ENCODE measurements around the gene SCFD1.
A peak's percentile ranks its signal among the peaks of the same experiment; 100 is the strongest.

SCFD1 gene

DNA sequence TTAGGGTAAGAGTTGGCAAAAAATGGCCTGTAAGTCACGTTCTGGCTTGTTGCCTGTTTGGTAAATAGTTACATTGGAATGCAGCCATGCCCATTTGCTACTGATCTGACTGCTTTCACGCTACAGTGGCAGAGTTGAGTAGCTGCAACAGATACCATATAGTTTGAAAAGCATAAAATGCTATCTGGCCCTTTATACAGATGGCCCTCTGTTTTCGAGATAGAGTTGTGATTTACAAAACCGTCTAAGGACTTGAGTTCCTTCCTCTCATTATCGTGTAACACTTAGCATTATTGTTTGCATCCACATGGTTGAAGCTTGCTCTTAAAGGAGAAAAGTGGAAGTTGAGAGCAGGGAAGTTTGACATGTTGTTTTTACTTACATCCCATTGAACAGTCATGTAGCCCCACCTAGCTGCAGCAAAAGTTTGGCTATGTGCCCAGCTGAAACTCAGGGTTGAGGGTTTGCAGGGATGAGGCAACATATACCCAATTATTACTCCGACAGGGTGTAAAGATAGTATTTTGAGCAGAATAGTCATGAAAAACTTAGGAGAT is 11.3 kb upstream of the SCFD1 start:
- in situ Hi-C loops (cut with HindIII; ENCODE audit: low sequenced_read_pairs) = no loop called here
- TF ChIP-seq, protein P1, sequence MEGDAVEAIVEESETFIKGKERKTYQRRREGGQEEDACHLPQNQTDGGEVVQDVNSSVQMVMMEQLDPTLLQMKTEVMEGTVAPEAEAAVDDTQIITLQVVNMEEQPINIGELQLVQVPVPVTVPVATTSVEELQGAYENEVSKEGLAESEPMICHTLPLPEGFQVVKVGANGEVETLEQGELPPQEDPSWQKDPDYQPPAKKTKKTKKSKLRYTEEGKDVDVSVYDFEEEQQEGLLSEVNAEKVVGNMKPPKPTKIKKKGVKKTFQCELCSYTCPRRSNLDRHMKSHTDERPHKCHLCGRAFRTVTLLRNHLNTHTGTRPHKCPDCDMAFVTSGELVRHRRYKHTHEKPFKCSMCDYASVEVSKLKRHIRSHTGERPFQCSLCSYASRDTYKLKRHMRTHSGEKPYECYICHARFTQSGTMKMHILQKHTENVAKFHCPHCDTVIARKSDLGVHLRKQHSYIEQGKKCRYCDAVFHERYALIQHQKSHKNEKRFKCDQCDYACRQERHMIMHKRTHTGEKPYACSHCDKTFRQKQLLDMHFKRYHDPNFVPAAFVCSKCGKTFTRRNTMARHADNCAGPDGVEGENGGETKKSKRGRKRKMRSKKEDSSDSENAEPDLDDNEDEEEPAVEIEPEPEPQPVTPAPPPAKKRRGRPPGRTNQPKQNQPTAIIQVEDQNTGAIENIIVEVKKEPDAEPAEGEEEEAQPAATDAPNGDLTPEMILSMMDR (IDR thresholded peaks at IDR 0.05; ENCODE audit: low read depth, low read length) = peak; percentile 41
- peak; percentile 80 for DNase-seq (ENCODE audit: low read depth, low spot score)
- H3K4me3 ChIP-seq (ENCODE audit: low read depth, low read length) = no peak overlapping the region

- in situ Hi-C loops (cut with HindIII; ENCODE audit: low sequenced_read_pairs) = no loop called here
- TF ChIP-seq, protein P1 (IDR thresholded peaks at IDR 0.05; ENCODE audit: low read depth, low read length) = no peak
- no peak for DNase-seq (ENCODE audit: low read depth, low spot score)
- H3K4me3 ChIP-seq (ENCODE audit: low read depth, low read length) = no peak overlapping the region
These were observed 8.0 kb upstream of the SCFD1 start for GRCh38 chr14:30614155-30614554.

GRCh38 chr14:30620178-30620577 is 1.9 kb upstream of the SCFD1 start:
- TF ChIP-seq, protein P1 (IDR thresholded peaks at IDR 0.05; ENCODE audit: low read depth, low read length) = no peak
- in situ Hi-C loops (cut with HindIII; ENCODE audit: low sequenced_read_pairs) = no loop called here
- peak; percentile 50 for DNase-seq (ENCODE audit: low read depth, low spot score)
- no peak overlapping the region for H3K4me3 ChIP-seq (ENCODE audit: low read depth, low read length)

GRCh38 chr14:30621354-30621939 is 672 bp upstream of the SCFD1 start:
- in situ Hi-C loops (cut with HindIII; ENCODE audit: low sequenced_read_pairs) = no loop called here
- TF ChIP-seq, protein P1 (IDR thresholded peaks at IDR 0.05; ENCODE audit: low read depth, low read length) = no peak
- H3K4me3 ChIP-seq (ENCODE audit: low read depth, low read length) = peak overlapping the region; percentile 68
- DNase-seq (ENCODE audit: low read depth, low spot score) = no peak

DNA sequence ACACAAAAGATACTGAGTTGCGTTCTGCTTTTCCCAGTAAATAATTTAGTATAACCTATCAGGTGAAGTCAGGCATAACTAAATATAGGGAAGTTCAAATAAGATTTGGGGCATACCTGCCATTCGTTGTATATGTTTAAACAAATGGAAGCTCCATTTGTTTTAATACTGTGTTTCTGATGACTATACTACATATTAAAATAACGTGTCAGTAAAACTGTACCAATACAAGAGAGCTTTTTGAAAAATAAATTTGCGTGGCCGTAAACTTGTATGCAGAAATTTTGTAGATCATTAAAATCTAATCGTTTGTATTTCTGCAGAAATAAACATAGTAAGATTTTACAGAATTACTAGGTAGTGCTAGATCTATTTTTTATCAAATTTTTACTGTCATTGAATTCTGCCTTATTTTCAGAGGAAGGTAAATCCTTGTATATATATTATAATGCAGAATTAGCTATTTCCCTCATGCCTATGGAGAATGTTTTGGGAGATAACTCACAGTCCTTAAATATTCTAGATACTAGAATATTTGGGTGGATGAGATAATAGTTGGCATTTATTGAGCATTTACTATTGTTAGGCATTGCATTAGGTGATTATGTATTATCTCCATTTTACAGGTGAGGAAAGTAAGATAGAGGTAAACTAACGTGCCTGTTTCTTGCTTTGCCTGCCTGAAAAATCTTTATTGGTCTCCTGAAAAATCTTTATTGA is 1.5 kb downstream of the SCFD1 start:
- peak overlapping the region; percentile 68 for H3K4me3 ChIP-seq (ENCODE audit: low read depth, low read length)
- in situ Hi-C loops (cut with HindIII; ENCODE audit: low sequenced_read_pairs) = no loop called here
- DNase-seq (ENCODE audit: low read depth, low spot score) = no peak
- TF ChIP-seq, protein P1 (IDR thresholded peaks at IDR 0.05; ENCODE audit: low read depth, low read length) = no peak

DNA sequence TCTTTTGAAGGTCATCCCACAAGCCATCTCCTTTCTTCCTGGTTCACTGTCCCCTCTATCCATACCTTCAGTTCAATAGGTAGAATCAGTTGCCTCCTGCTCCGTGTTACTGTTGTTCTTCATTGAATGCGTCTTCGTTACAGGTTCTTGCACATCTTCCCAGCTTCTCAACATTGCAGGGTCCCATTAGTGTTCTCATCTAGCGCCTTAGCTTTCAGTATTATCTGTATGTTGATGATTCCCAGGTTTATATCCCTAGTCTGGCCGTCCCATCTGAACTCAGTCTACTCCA is 2.0 kb downstream of the SCFD1 start:
- TF ChIP-seq, protein P1 (IDR thresholded peaks at IDR 0.05; ENCODE audit: low read depth, low read length) = no peak
- in situ Hi-C loops (cut with HindIII; ENCODE audit: low sequenced_read_pairs) = no loop called here
- DNase-seq (ENCODE audit: low read depth, low spot score) = no peak
- no peak overlapping the region for H3K4me3 ChIP-seq (ENCODE audit: low read depth, low read length)

Data from astrocyte of the spinal cord (primary cell).